Sigmoid colon (tissue), 4 donors: ENCODE measurements around the gene SON.

Experiments
- CTCF ChIP-seq, 4 experiments: fragments of 450-650 bp in 3 of 4; fragments of 200-600 bp in 1 of 4; IDR thresholded peaks; one replicate each; pipeline ENCODE4 v1.5.1; 2016 to 2019; ENCODE audit warnings: antibody characterized with exemption in 4 of 4, mild to moderate bottlenecking in 3 of 4, moderate library complexity in 2 of 4
- EP300 ChIP-seq, 4 donors: sonication (generic); formaldehyde crosslinking; IDR thresholded peaks; one replicate each; pipeline ENCODE4 v1.6.1; 2017; ENCODE audit warnings: antibody characterized with exemption in 4 of 4
- POLR2A ChIP-seq, 2 donors: fragments of 450-650 bp; IDR thresholded peaks; one replicate each; pipeline ENCODE4 v1.6.1; 2016; ENCODE audit warnings: antibody characterized with exemption in 2 of 2, mild to moderate bottlenecking in 2 of 2, moderate library complexity in 2 of 2

DNA sequence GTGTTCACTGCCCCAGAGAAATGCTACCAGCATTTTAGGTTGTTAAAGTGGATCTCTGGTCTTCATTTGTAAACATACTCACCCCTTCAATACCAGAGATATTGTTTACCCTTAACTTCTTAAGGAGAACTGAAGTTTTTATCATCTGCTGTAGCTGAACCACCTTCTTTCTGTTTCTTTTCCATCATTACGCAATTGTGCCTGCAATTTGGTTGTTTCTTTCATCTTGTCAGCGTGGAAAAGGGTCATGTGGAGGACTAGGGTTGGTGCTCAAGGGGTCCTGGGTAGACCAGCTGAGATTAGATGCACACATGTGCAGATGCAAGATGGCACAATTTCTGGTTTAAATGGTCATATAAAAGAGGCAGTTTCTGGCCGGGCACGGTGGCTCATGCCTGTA, 23.9 kb upstream of the SON start:
- TF ChIP-seq CTCF (IDR thresholded peaks at IDR 0.05) (no peak), POLR2A (IDR thresholded peaks at IDR 0.05) (no peak), EP300 (IDR thresholded peaks at IDR 0.05) (no peak)
